Stomach (tissue), 4 donors: ENCODE measurements around the gene GCAT.

Experiments
- CTCF ChIP-seq, 7 experiments: fragments of 450-650 bp in 4 of 7; fragments of 200-600 bp in 3 of 7; sonication (generic) in 3 of 7; IDR thresholded peaks; one replicate each; pipeline ENCODE4 v1.5.1; 2016 to 2019; ENCODE audit warnings: antibody characterized with exemption in 7 of 7, control low read depth in 2 of 7, mild to moderate bottlenecking in 1 of 7
- POLR2A ChIP-seq, 4 donors: fragments of 450-650 bp; IDR thresholded peaks; one replicate each; pipeline ENCODE4 v1.6.1; 2016; ENCODE audit warnings: antibody characterized with exemption in 4 of 4, control low read depth in 2 of 4, mild to moderate bottlenecking in 1 of 4, moderate library complexity in 1 of 4

- TF ChIP-seq POLR2A (IDR thresholded peaks at IDR 0.05): no peak
- no peak for TF ChIP-seq CTCF (IDR thresholded peaks at IDR 0.05)
Observed at GRCh38 chr22:37805810-37806277, 1.9 kb upstream of the GCAT start.
